MCF 10A (cell line): Measurements from ENCODE around the gene DSG3. TPM values are rescaled to one million over a fixed set of nuclear protein-coding genes. Genes with fewer than 3 reads are reported as not detected.
A peak's percentile ranks its signal among the peaks of the same experiment; 100 is the strongest.

Experiments
- BruUV-seq: library from RNA; stranded (reverse); fragments of 400-500 nt; replicated peaks from 2 replicates; lab custom pipeline; 2021; lab: Mats Ljungman, UMichigan
- CTCF ChIA-PET: fragments of 300-600 bp; sonication (Branson Sonifier 250); formaldehyde crosslinking; extraction: SDS; loops from one replicate; lab custom pipeline; 2021; ENCODE audit warnings: antibody characterized with exemption, inconsistent platforms; lab: Yijun Ruan, JAX
- POLR2A ChIA-PET: fragments of 300-600, 350-650 bp; sonication (Branson Sonifier 250); formaldehyde crosslinking; extraction: SDS; loops from one replicate; lab custom pipeline; 2020; ENCODE audit warnings: antibody characterized with exemption, inconsistent platforms; lab: Yijun Ruan, JAX
- DNase-seq: peaks from one replicate; pipeline ENCODE4 v3.0.0-alpha.2; 2018; ENCODE audit not compliant: unreplicated experiment
- H3K27ac Mint-ChIP-seq: one replicate; pipeline ENCODE4 v1.8.0; 2022; ENCODE audit warnings: mild to moderate bottlenecking, low read depth, mixed read lengths; ENCODE audit not compliant: unreplicated experiment
- H3K27me3 Mint-ChIP-seq: one replicate; pipeline ENCODE4 v1.8.0; 2022; ENCODE audit warnings: mixed read lengths; ENCODE audit not compliant: insufficient read depth, unreplicated experiment
- H3K36me3 Mint-ChIP-seq: one replicate; pipeline ENCODE4 v1.8.0; 2022; ENCODE audit warnings: mild to moderate bottlenecking, moderate library complexity, mixed read lengths; ENCODE audit not compliant: insufficient read depth, unreplicated experiment
- H3K4me1 Mint-ChIP-seq: one replicate; pipeline ENCODE4 v1.8.0; 2022; ENCODE audit warnings: mixed read lengths; ENCODE audit not compliant: insufficient read depth, unreplicated experiment
- H3K4me3 Mint-ChIP-seq: one replicate; pipeline ENCODE4 v1.8.0; 2022; ENCODE audit warnings: mild to moderate bottlenecking, moderate library complexity, mixed read lengths; ENCODE audit not compliant: unreplicated experiment
- H3K9me3 Mint-ChIP-seq: one replicate; pipeline ENCODE4 v1.8.0; 2022; ENCODE audit warnings: mixed read lengths; ENCODE audit not compliant: unreplicated experiment
- intact Hi-C: fragments of 100-400 bp; cut with micrococcal nuclease; formaldehyde crosslinking; loops from 2 replicates; pipeline ENCODE4 v1.14.1; 2022
- total RNA-seq: library from RNA; stranded (reverse); gene quantifications from 2 replicates; pipeline ENCODE4 v1.2.3, GENCODE V29; 2022
- TF ChIP-seq, protein P1 (sequence below): fragments of 200-600 bp; IDR thresholded peaks from one replicate; pipeline ENCODE4 v1.8.0; 2022; ENCODE audit warnings: antibody characterized with exemption, mild to moderate bottlenecking; ENCODE audit not compliant: unreplicated experiment

DSG3 gene
- total RNA-seq, 1 experiment from 2014 or later: 68.5 TPM

DNA sequence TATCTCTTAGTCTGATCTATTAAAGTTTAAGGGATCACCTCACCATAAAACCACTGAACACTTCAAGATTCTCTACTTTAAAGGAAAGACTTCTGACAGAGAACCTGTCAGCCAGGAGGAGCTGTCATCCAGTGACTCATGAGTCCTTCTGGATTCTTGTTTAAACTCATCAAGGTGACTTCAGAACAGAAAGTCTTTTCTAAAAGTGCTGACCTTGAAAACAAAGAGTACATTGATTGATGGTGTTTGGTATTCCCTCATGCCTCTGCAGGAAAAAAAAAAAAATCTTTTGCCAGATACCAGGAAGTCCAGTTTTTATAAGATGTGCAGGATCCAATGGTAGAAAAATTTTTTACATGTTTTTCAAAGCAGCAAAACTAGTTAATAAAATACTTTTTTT, 62.8 kb downstream of the DSG3 start:
- intact Hi-C loops: loop anchor here (10.0 kb wide), 1 partner anchor 536 kb away; no protein-coding TSS in a partner anchor
- ChIA-PET POLR2A (interaction anchor here (0.6 to 8.9 kb wide), 26 partner anchors 9 to 537 kb away, joined by 3 to 189 read pairs (median 4); partner anchors contain the start of genes DSC2, DSC3, DSG2 and DSG3), CTCF (interaction anchor here (0.6 to 2.8 kb wide), 8 partner anchors 10 to 525 kb away, joined by 3 to 16 read pairs (median 4); no protein-coding TSS in a partner anchor)
- H3K4me3 Mint-ChIP-seq: no peak overlapping the region
- TF ChIP-seq, protein P1, sequence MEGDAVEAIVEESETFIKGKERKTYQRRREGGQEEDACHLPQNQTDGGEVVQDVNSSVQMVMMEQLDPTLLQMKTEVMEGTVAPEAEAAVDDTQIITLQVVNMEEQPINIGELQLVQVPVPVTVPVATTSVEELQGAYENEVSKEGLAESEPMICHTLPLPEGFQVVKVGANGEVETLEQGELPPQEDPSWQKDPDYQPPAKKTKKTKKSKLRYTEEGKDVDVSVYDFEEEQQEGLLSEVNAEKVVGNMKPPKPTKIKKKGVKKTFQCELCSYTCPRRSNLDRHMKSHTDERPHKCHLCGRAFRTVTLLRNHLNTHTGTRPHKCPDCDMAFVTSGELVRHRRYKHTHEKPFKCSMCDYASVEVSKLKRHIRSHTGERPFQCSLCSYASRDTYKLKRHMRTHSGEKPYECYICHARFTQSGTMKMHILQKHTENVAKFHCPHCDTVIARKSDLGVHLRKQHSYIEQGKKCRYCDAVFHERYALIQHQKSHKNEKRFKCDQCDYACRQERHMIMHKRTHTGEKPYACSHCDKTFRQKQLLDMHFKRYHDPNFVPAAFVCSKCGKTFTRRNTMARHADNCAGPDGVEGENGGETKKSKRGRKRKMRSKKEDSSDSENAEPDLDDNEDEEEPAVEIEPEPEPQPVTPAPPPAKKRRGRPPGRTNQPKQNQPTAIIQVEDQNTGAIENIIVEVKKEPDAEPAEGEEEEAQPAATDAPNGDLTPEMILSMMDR: no peak
- peaks cover 5% of the 10 kb centered on the region for H3K36me3 Mint-ChIP-seq
- H3K9me3 Mint-ChIP-seq: no peaks in the 10 kb centered on the region
- BruUV-seq: no TSS peak
- no peaks in the 10 kb centered on the region for H3K27me3 Mint-ChIP-seq
- DNase-seq: peak; percentile 38
- peaks cover 57% of the 10 kb centered on the region for H3K4me1 Mint-ChIP-seq
- peak overlapping the region; percentile 59 for H3K27ac Mint-ChIP-seq

DNA sequence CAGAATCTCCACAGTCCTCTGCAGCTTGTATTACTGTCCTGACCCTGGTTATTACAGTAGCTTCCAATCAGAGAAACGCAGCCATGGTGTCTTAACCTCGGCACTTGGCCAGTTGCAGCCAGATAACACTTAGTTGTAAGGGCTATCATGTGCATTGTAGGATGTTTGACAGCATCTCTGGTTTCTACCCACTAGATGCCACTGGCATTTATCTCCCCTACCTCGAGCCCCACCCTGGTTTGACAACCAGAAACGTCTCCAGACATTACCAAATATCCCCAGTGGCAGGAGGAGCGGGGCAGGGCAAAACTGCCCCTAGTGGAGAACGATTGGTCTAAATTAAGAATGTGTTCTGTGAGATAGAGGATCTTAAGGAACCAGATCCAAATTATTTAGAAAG, 63.6 kb downstream of the DSG3 start:
- Mint-ChIP-seq H3K36me3 (peaks cover 5% of the 10 kb centered on the region), H3K4me3 (no peak overlapping the region), H3K4me1 (peaks cover 56% of the 10 kb centered on the region), H3K9me3 (no peaks in the 10 kb centered on the region), H3K27ac (peak overlapping the region; percentile 59), H3K27me3 (no peaks in the 10 kb centered on the region)
- intact Hi-C loops: loop anchor here (10.0 kb wide), 1 partner anchor 536 kb away; no protein-coding TSS in a partner anchor
- TF ChIP-seq, protein P1: no peak
- BruUV-seq: no TSS peak
- peak; percentile 28 for DNase-seq
- ChIA-PET CTCF (interaction anchor here (0.7 to 2.8 kb wide), 5 partner anchors 11 to 526 kb away, joined by 4 to 16 read pairs (median 4); no protein-coding TSS in a partner anchor), POLR2A (interaction anchor here (0.6 to 8.9 kb wide), 19 partner anchors 12 to 538 kb away, joined by 3 to 189 read pairs (median 4); partner anchors contain the start of genes DSC2, DSC3, DSG2 and DSG3)

DNA sequence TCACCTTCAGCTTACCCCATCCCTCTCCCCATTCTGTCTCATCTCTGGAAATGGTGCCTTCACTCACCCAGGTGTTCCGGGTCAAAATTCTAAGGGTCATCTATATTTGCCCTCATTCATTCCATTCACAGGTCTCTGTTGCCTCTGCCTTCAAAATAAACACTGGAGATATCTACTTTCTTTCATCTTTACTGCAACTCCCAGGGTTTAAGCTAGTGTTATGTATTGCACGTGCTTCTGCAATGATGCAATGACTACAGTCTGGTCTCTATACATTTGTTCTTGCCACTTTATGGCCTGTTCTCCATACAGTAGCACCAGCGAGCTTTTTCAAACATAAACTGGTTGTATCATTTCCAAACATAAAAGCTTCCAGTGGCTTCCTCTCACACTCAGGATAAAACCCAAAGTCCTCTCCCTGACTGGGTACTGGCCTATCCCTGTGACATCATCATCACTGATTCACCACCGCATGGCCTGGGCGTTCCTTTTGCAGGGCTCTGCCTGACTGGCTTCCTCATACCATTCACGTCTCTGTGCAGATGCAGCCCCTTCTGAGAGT, 64.7 kb downstream of the DSG3 start:
- Mint-ChIP-seq H3K27me3 (no peaks in the 10 kb centered on the region), H3K36me3 (peaks cover 5% of the 10 kb centered on the region), H3K27ac (peak overlapping the region; percentile 95), H3K9me3 (no peaks in the 10 kb centered on the region), H3K4me1 (peaks cover 51% of the 10 kb centered on the region), H3K4me3 (peak overlapping the region; percentile 59)
- DNase-seq: peak; percentile 87
- POLR2A ChIA-PET: interaction anchor here (0.6 to 8.9 kb wide), 28 partner anchors 13 to 543 kb away, joined by 3 to 189 read pairs (median 6); partner anchors contain the start of genes B4GALT6, DSC3, DSG2 and DSG3
- BruUV-seq: no TSS peak
- TF ChIP-seq, protein P1: no peak
- CTCF ChIA-PET: interaction anchor here (0.7 to 2.1 kb wide), 10 partner anchors 12 to 1663 kb away, joined by 3 to 18 read pairs (median 3); no protein-coding TSS in a partner anchor
- intact Hi-C loops: loop anchor here (10.0 kb wide), 1 partner anchor 537 kb away; no protein-coding TSS in a partner anchor
